PFSK-1 (cell line): ENCODE measurements around the gene TOR2A.

Experiments used
- POLR2AphosphoS5 ChIP-seq: IDR thresholded peaks from 2 replicates; pipeline ENCODE4 v1.6.1; 2012; ENCODE audit warnings: low read depth, mild to moderate bottlenecking, control low read depth, low read length, moderate library complexity
- REST ChIP-seq, 2 experiments: IDR thresholded peaks; 2 replicates each; pipeline versions ENCODE4 v1.6.1 to v1.8.0; 2011 to 2012; ENCODE audit warnings: low read depth in 2 of 2, low read length in 2 of 2, control low read depth in 1 of 2, inconsistent platforms in 1 of 2, mild to moderate bottlenecking in 1 of 2, moderate library complexity in 1 of 2; ENCODE audit not compliant: insufficient read depth in 1 of 2
- SIN3A ChIP-seq: IDR thresholded peaks from 2 replicates; pipeline ENCODE4 v1.6.1; 2012; ENCODE audit warnings: mild to moderate bottlenecking, low read length, moderate library complexity, borderline replicate concordance; ENCODE audit not compliant: insufficient read depth
- TAF1 ChIP-seq: IDR thresholded peaks from 2 replicates; pipeline ENCODE4 v1.6.1; 2012; ENCODE audit warnings: low read length, control low read depth, borderline replicate concordance; ENCODE audit not compliant: insufficient read depth

GRCh38 chr9:127694890-127695720, 40.0 kb downstream of the TOR2A start:
- no peak for TF ChIP-seq POLR2AphosphoS5
- no peak for TF ChIP-seq REST (IDR thresholded peaks at IDR 0.05; ENCODE audit: insufficient read depth in 1 of 2, low read depth in 2 of 2, low read length in 2 of 2)
- no peak for TF ChIP-seq TAF1
- TF ChIP-seq SIN3A: no peak
